GM08714 (cell line): ENCODE results near the gene TANGO2.

Experiments used
- H3K4me3 ChIP-seq: fragments of 200-500 bp; sonication (Bioruptor generic); 2 replicates; pipeline ENCODE4 v1.5.1; 2014; ENCODE audit warnings: mild to moderate bottlenecking, low read length, inconsistent platforms
- ZNF274 ChIP-seq: IDR thresholded peaks from 2 replicates; pipeline ENCODE4 v1.6.1; 2012; ENCODE audit warnings: mild to moderate bottlenecking, low read depth, low read length

The TANGO2 gene

GRCh38 chr22:19987394-19988306, 33.3 kb upstream of the TANGO2 start:
- H3K4me3 ChIP-seq, result no peak overlapping the region

GRCh38 chr22:19988331-19988808, 32.5 kb upstream of the TANGO2 start:
- H3K4me3 ChIP-seq, result no peak overlapping the region
- no peak for TF ChIP-seq ZNF274

More at GRCh38 chr22:19987394-19988306, 33.3 kb upstream of the TANGO2 start:
- no peak for TF ChIP-seq ZNF274

GRCh38 chr22:19988965-19989724, 31.8 kb upstream of the TANGO2 start:
- no peak overlapping the region for H3K4me3 ChIP-seq
- TF ChIP-seq ZNF274, result no peak

GRCh38 chr22:19989725-19990067, 31.2 kb upstream of the TANGO2 start:
- TF ChIP-seq ZNF274, result no peak
- H3K4me3 ChIP-seq, result no peak overlapping the region

GRCh38 chr22:19990188-19990587, 30.7 kb upstream of the TANGO2 start:
- no peak for TF ChIP-seq ZNF274
- H3K4me3 ChIP-seq, result no peak overlapping the region

GRCh38 chr22:19990609-19991394, 30.1 kb upstream of the TANGO2 start:
- no peak overlapping the region for H3K4me3 ChIP-seq
- TF ChIP-seq ZNF274, result no peak

GRCh38 chr22:19991395-19991644, 29.6 kb upstream of the TANGO2 start:
- H3K4me3 ChIP-seq, result no peak overlapping the region
- no peak for TF ChIP-seq ZNF274

- no peak overlapping the region for H3K4me3 ChIP-seq
- TF ChIP-seq ZNF274, result no peak
Measured at GRCh38 chr22:19991645-19992451, 29.1 kb upstream of the TANGO2 start.

GRCh38 chr22:19992481-19992911, 28.4 kb upstream of the TANGO2 start:
- no peak overlapping the region for H3K4me3 ChIP-seq
- no peak for TF ChIP-seq ZNF274

- no peak for TF ChIP-seq ZNF274
- H3K4me3 ChIP-seq, result no peak overlapping the region
Measured at GRCh38 chr22:19992921-19993355, 28.0 kb upstream of the TANGO2 start.

- TF ChIP-seq ZNF274, result no peak
Measured at GRCh38 chr22:19993926-19994325, 27.0 kb upstream of the TANGO2 start.

GRCh38 chr22:19994851-19995610, 25.9 kb upstream of the TANGO2 start:
- H3K4me3 ChIP-seq, result no peak overlapping the region
- TF ChIP-seq ZNF274, result no peak

More at GRCh38 chr22:19993926-19994325, 27.0 kb upstream of the TANGO2 start:
- H3K4me3 ChIP-seq, result no peak overlapping the region
